GM18909 (cell line): ENCODE results near the gene LCNL1.

Source experiments
- ATAC-seq: cut with Tn5 transposase; IDR thresholded peaks from one replicate; pipeline ENCODE4 v1.9.1; 2021; ENCODE audit warnings: mild to moderate bottlenecking; ENCODE audit not compliant: unreplicated experiment, poor library complexity

Gene LCNL1

GRCh38 chr9:136946228-136947027 is 36.4 kb upstream of the LCNL1 start:
- no peak for ATAC-seq

GRCh38 chr9:136947028-136947891 is 35.5 kb upstream of the LCNL1 start:
- no peak for ATAC-seq

GRCh38 chr9:136947955-136948510 is 34.8 kb upstream of the LCNL1 start:
- ATAC-seq: no peak

- ATAC-seq: no peak
Measured at GRCh38 chr9:136949239-136949816, 33.5 kb upstream of the LCNL1 start.

- peak; percentile 81 for ATAC-seq
Measured at GRCh38 chr9:136949817-136950655, 32.8 kb upstream of the LCNL1 start.

GRCh38 chr9:136950656-136951276 is 32.0 kb upstream of the LCNL1 start:
- no peak for ATAC-seq

- ATAC-seq: no peak
Measured at GRCh38 chr9:136951541-136952320, 31.1 kb upstream of the LCNL1 start, which contains the start of gene LCN12. Gene LCN12 (plus strand): TSS chr9:136952273. CDS start chr9:136952328, 55 bp downstream.

- ATAC-seq: no peak
Measured at GRCh38 chr9:136952321-136952850, 30.4 kb upstream of the LCNL1 start.

- no peak for ATAC-seq
Measured at GRCh38 chr9:136952876-136953770, 29.7 kb upstream of the LCNL1 start.

GRCh38 chr9:136953771-136954269 is 29.0 kb upstream of the LCNL1 start:
- no peak for ATAC-seq

GRCh38 chr9:136954270-136955083 is 28.3 kb upstream of the LCNL1 start:
- no peak for ATAC-seq

GRCh38 chr9:136955202-136955942 is 27.4 kb upstream of the LCNL1 start:
- ATAC-seq: no peak

- ATAC-seq: no peak
Measured at GRCh38 chr9:136955943-136956335, 26.9 kb upstream of the LCNL1 start.

GRCh38 chr9:136956604-136957003 is 26.2 kb upstream of the LCNL1 start:
- no peak for ATAC-seq

- no peak for ATAC-seq
Measured at GRCh38 chr9:136957461-136957860, 25.3 kb upstream of the LCNL1 start.

GRCh38 chr9:136957901-136958300 is 24.9 kb upstream of the LCNL1 start:
- ATAC-seq: no peak
